CD14-positive monocyte (primary cell): Measurements from ENCODE around the gene MOB1B. TPM values are rescaled to one million over a fixed set of nuclear protein-coding genes. Genes with fewer than 3 reads are reported as not detected.

Experiments used
- DNase-seq, 3 donors: peaks; one replicate each; pipeline ENCODE4 v3.0.0-alpha.2; 2011 to 2022
- H2AFZ ChIP-seq: 2 replicates; pipeline ENCODE4 v1.6.0; 2012; ENCODE audit warnings: mild to moderate bottlenecking, low read depth, low read length, inconsistent platforms; ENCODE audit not compliant: insufficient read depth, poor library complexity, severe bottlenecking
- H3K27ac ChIP-seq, 2 donors: 1 replicate in 1 of 2; 2 replicates in 1 of 2; pipeline ENCODE4 v1.5.1; 2012 to 2013; ENCODE audit warnings: low read length in 2 of 2, control low read depth in 1 of 2, inconsistent platforms in 1 of 2, low read depth in 1 of 2, mild to moderate bottlenecking in 1 of 2
- H3K27me3 ChIP-seq, 2 donors: one replicate each; pipeline versions ENCODE4 v1.6.0 to v1.6.1; 2011 to 2013; ENCODE audit warnings: low read length in 2 of 2; ENCODE audit not compliant: control insufficient read depth in 2 of 2, insufficient read depth in 2 of 2
- H3K36me3 ChIP-seq, 2 donors: replicated peaks in 1 of 2; 1 replicate in 1 of 2; 2 replicates in 1 of 2; pipeline versions ENCODE4 v1.5.1 to v1.6.1; 2012 to 2013; ENCODE audit warnings: low read length in 2 of 2, control low read depth in 1 of 2, inconsistent platforms in 1 of 2, mild to moderate bottlenecking in 1 of 2; ENCODE audit not compliant: insufficient read depth in 2 of 2, control insufficient read depth in 1 of 2
- H3K4me1 ChIP-seq, 2 donors: 1 replicate in 1 of 2; 2 replicates in 1 of 2; pipeline versions ENCODE4 v1.5.1 to v1.6.1; 2012 to 2013; ENCODE audit warnings: low read length in 2 of 2, control low read depth in 1 of 2, inconsistent platforms in 1 of 2, mild to moderate bottlenecking in 1 of 2, moderate library complexity in 1 of 2; ENCODE audit not compliant: insufficient read depth in 2 of 2, control insufficient read depth in 1 of 2
- H3K4me2 ChIP-seq: replicated peaks from 2 replicates; pipeline ENCODE3; 2012; ENCODE audit warnings: low read length, moderate library complexity, mild to moderate bottlenecking; ENCODE audit not compliant: poor library complexity, severe bottlenecking; ENCODE audit errors: extremely low read depth
- H3K4me3 ChIP-seq, 3 experiments: fragments of 200-600 bp in 1 of 3; sonication (generic) in 1 of 3; replicated peaks in 1 of 3; 1 replicate in 2 of 3; 2 replicates in 1 of 3; pipeline ENCODE4 v1.5.1; 2011 to 2013; ENCODE audit warnings: low read length in 3 of 3, mild to moderate bottlenecking in 3 of 3, control low read depth in 2 of 3, low read depth in 2 of 3, inconsistent platforms in 1 of 3, moderate library complexity in 1 of 3
- H3K79me2 ChIP-seq: 2 replicates; pipeline ENCODE4 v1.6.0; 2012; ENCODE audit warnings: mild to moderate bottlenecking, control low read depth, inconsistent platforms, low read length, moderate library complexity; ENCODE audit not compliant: insufficient read depth
- H3K9ac ChIP-seq: 2 replicates; pipeline ENCODE4 v1.6.0; 2017; ENCODE audit warnings: low read length, mild to moderate bottlenecking; ENCODE audit not compliant: insufficient read depth, poor library complexity, severe bottlenecking
- H3K9me3 ChIP-seq, 2 donors: replicated peaks in 1 of 2; 1 replicate in 1 of 2; 2 replicates in 1 of 2; pipeline versions ENCODE4 v1.5.1 to v1.6.1; 2012 to 2013; ENCODE audit warnings: low read length in 2 of 2, control low read depth in 1 of 2; ENCODE audit not compliant: control insufficient read depth in 1 of 2, insufficient read depth in 1 of 2
- H4K20me1 ChIP-seq: 2 replicates; pipeline ENCODE4 v1.6.0; 2012; ENCODE audit warnings: mild to moderate bottlenecking, low read length, control low read depth, moderate library complexity; ENCODE audit not compliant: insufficient read depth
- H3K27ac Mint-ChIP-seq, 7 donors: one replicate each; pipeline ENCODE4 v1.8.0; 2020; ENCODE audit warnings: mild to moderate bottlenecking in 7 of 7, mixed read lengths in 7 of 7, moderate library complexity in 6 of 7, inconsistent platforms in 2 of 7
- H3K27me3 Mint-ChIP-seq, 3 donors: one replicate each; pipeline ENCODE4 v1.8.0; 2021 to 2022; ENCODE audit warnings: low read depth in 3 of 3, mild to moderate bottlenecking in 3 of 3, mixed read lengths in 3 of 3, moderate library complexity in 3 of 3, inconsistent platforms in 1 of 3
- H3K36me3 Mint-ChIP-seq, 2 donors: one replicate each; pipeline ENCODE4 v1.8.0; 2020; ENCODE audit warnings: mixed read lengths in 2 of 2, inconsistent platforms in 1 of 2, mild to moderate bottlenecking in 1 of 2
- H3K4me1 Mint-ChIP-seq: one replicate; pipeline ENCODE4 v1.8.0; 2020; ENCODE audit warnings: mild to moderate bottlenecking, mixed read lengths
- H3K4me3 Mint-ChIP-seq, 2 donors: one replicate each; pipeline ENCODE4 v1.8.0; 2020; ENCODE audit warnings: mild to moderate bottlenecking in 2 of 2, mixed read lengths in 2 of 2, moderate library complexity in 1 of 2
- H3K9me3 Mint-ChIP-seq, 7 donors: one replicate each; pipeline ENCODE4 v1.8.0; 2020 to 2022; ENCODE audit warnings: mixed read lengths in 7 of 7, mild to moderate bottlenecking in 6 of 7, moderate library complexity in 6 of 7, inconsistent platforms in 2 of 7
- WGBS: methylation state at CpG from one replicate; pipeline ENCODE4 v1.1.5; 2013; ENCODE audit warnings: missing lambda C conversion rate; ENCODE audit not compliant: insufficient coverage; 5-methylcytosine and 5-hydroxymethylcytosine counted together
- intact Hi-C, 2 donors: fragments of 100-400 bp; cut with micrococcal nuclease; formaldehyde crosslinking; loops; one replicate each; pipeline versions ENCODE4 v1.15.0 to v1.15.1; 2023
- polyA plus RNA-seq, 3 donors: library from polyadenylated mRNA; depleted of rRNA in 1 of 3; unstranded in 2 of 3; stranded (reverse) in 1 of 3; fragments of 300-500 nt in 2 of 3; fragments of >200 nt in 1 of 3; fragmentation: Illumina TruSeq in 2 of 3; gene quantifications; 1 replicate in 2 of 3; 2 replicates in 1 of 3; pipeline ENCODE4 v1.2.3, GENCODE V29; 2012 to 2021
- TF ChIP-seq, protein P1 (sequence below): fragments of 200-600 bp; IDR thresholded peaks from one replicate; pipeline ENCODE4 v1.8.0; 2022; ENCODE audit warnings: antibody characterized with exemption, mild to moderate bottlenecking

MOB1B gene
- polyA plus RNA-seq, 3 donors: 3.9 to 10.7 (median 7.0) TPM

GRCh38 chr4:70930530-70931256 lies 28.5 kb downstream of the MOB1B start:
- no peak overlapping the region for H3K4me3 Mint-ChIP-seq
- TF ChIP-seq, protein P1, sequence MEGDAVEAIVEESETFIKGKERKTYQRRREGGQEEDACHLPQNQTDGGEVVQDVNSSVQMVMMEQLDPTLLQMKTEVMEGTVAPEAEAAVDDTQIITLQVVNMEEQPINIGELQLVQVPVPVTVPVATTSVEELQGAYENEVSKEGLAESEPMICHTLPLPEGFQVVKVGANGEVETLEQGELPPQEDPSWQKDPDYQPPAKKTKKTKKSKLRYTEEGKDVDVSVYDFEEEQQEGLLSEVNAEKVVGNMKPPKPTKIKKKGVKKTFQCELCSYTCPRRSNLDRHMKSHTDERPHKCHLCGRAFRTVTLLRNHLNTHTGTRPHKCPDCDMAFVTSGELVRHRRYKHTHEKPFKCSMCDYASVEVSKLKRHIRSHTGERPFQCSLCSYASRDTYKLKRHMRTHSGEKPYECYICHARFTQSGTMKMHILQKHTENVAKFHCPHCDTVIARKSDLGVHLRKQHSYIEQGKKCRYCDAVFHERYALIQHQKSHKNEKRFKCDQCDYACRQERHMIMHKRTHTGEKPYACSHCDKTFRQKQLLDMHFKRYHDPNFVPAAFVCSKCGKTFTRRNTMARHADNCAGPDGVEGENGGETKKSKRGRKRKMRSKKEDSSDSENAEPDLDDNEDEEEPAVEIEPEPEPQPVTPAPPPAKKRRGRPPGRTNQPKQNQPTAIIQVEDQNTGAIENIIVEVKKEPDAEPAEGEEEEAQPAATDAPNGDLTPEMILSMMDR: no peak
- peaks cover 3 to 9% (median 4%) of the 10 kb centered on the region in 7 donors for H3K9me3 Mint-ChIP-seq
- Histone ChIP-seq H3K27me3 (no peaks in the 10 kb centered on the region), H3K79me2 (peaks cover 97% of the 10 kb centered on the region), H2AFZ (no peak overlapping the region), H3K9ac (no peak overlapping the region), H3K9me3 (peaks cover 0 to 5% of the 10 kb centered on the region in 2 donors), H3K27ac (peak overlapping the region in 1 of 2 donors; percentile 6), H4K20me1 (peaks cover 22% of the 10 kb centered on the region), H3K36me3 (peaks cover 0 to 2% of the 10 kb centered on the region in 2 donors), H3K4me3 (no peak overlapping the region), H3K4me1 (peaks cover 24 to 41% of the 10 kb centered on the region in 2 donors), H3K4me2 (no peak overlapping the region)
- peak overlapping the region in 5 of 7 donors; percentile 1 to 63 (median 35) for H3K27ac Mint-ChIP-seq
- intact Hi-C loops: no loop called here
- H3K36me3 Mint-ChIP-seq: peaks cover 6 to 16% of the 10 kb centered on the region in 2 donors
- no CpG with 5 or more reads among the region's 2 CpGs for WGBS
- no peak for DNase-seq
- peaks cover 0 to 2% (median 0%) of the 10 kb centered on the region in 3 donors for H3K27me3 Mint-ChIP-seq
- H3K4me1 Mint-ChIP-seq: peaks cover 36% of the 10 kb centered on the region

DNA sequence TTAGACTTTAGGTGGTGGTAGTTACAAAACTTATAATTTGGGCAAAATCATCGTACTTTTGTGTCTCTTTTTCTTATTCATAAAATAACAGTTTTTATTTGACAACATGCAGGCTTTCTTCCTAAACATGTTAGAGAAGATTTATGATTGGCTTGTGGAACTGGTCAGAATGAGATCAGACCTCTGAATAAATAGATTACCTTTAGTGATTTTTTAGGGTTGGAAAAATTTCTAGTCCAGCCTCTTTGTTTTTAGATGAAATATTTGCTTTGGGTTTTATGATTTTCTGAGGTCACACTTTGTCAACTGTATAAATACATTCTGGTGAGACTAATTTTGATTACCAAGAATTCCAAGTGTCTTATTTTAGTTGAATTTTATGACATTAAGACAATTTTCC lies 29.2 kb downstream of the MOB1B start:
- H3K27ac Mint-ChIP-seq: peak overlapping the region in 1 of 7 donors; percentile 10
- Histone ChIP-seq H3K27ac (peak overlapping the region in 1 of 2 donors; percentile 6), H3K27me3 (no peaks in the 10 kb centered on the region), H4K20me1 (peaks cover 16% of the 10 kb centered on the region), H3K9ac (no peak overlapping the region), H3K4me3 (no peak overlapping the region), H3K36me3 (peaks cover 0 to 2% of the 10 kb centered on the region in 2 donors), H2AFZ (no peak overlapping the region), H3K4me1 (peaks cover 18 to 34% of the 10 kb centered on the region in 2 donors), H3K9me3 (peaks cover 0 to 5% of the 10 kb centered on the region in 2 donors), H3K4me2 (no peak overlapping the region), H3K79me2 (peaks cover 95% of the 10 kb centered on the region)
- no CpG with 5 or more reads among the region's 1 CpG for whole genome bisulfite sequencing
- TF ChIP-seq, protein P1: no peak
- no peak overlapping the region for H3K4me3 Mint-ChIP-seq
- H3K36me3 Mint-ChIP-seq: peaks cover 6 to 18% of the 10 kb centered on the region in 2 donors
- intact Hi-C loops: no loop called here
- no peak for DNase-seq
- H3K4me1 Mint-ChIP-seq: peaks cover 34% of the 10 kb centered on the region
- peaks cover 3 to 9% (median 4%) of the 10 kb centered on the region in 7 donors for H3K9me3 Mint-ChIP-seq
- H3K27me3 Mint-ChIP-seq: peaks cover 0 to 2% (median 0%) of the 10 kb centered on the region in 3 donors
